ENCODE data around the gene RTL5.

GRCh38 chrX:72089254-72089653 is 42.5 kb downstream of the RTL5 start:
- TF ChIP-seq GATA3 (IDR thresholded peaks at IDR 0.05; ENCODE audit: low read depth, low read length) (no peak), GATA2 (IDR thresholded peaks at IDR 0.05; ENCODE audit: low read depth, low read length) (no peak)

All from SH-SY5Y (cell line).